HepG2 (cell line): Measurements from ENCODE around the gene STEAP3. TPM values are rescaled to one million over a fixed set of nuclear protein-coding genes. Genes with fewer than 3 reads are reported as not detected.

Experiments
- ATAC-seq: fragments of 200-7000 bp; cut with Tn5 transposase; 3 replicates; pipeline ENCODE4 v1.9.1; 2020; ENCODE audit warnings: mild to moderate bottlenecking, moderate library complexity
- BruUV-seq: library from RNA; stranded (reverse); fragments of 400-500 nt; replicated peaks from 2 replicates; lab custom pipeline; 2021; lab: Mats Ljungman, UMichigan
- CTCF ChIA-PET: fragments of 300-600 bp; formaldehyde crosslinking; extraction: SDS; loops from one replicate; lab custom pipeline; 2021; ENCODE audit warnings: low total read pairs, inconsistent platforms, low intra/inter-chr PET ratio; lab: Yijun Ruan, JAX
- POLR2A ChIA-PET: fragments of 350-600 bp; sonication (Branson Sonifier 250); formaldehyde crosslinking; loops from one replicate; lab custom pipeline; 2020; ENCODE audit warnings: antibody characterized with exemption, inconsistent platforms; lab: Yijun Ruan, JAX
- DNase-seq: peaks from one replicate; pipeline ENCODE4 v3.0.0-alpha.2; 2015; ENCODE audit warnings: low spot score
- FAIRE-seq: peaks from 3 replicates; lab custom pipeline; 2011; peaks lifted over from hg19 to GRCh38; lab: Jason Lieb, UNC
- H2AFZ ChIP-seq: one replicate; pipeline ENCODE4 v1.6.1; 2011; ENCODE audit warnings: low read length, inconsistent platforms
- H3K27ac ChIP-seq: fragments of 300-600 bp; 3 replicates; pipeline ENCODE4 v1.8.0; 2011; ENCODE audit warnings: mixed run types, mild to moderate bottlenecking, mixed read lengths, low read length, inconsistent platforms; ENCODE audit not compliant: insufficient read depth; ENCODE audit errors: extremely low read length
- H3K27me3 ChIP-seq, 2 experiments: fragments of 200-600 bp in 1 of 2; 2 replicates in 1 of 2; 3 replicates in 1 of 2; pipeline versions ENCODE4 v1.6.0 to v1.8.0; 2011; ENCODE audit warnings: low read length in 2 of 2, mild to moderate bottlenecking in 2 of 2, moderate library complexity in 2 of 2, inconsistent platforms in 1 of 2; ENCODE audit not compliant: insufficient read depth in 2 of 2, control insufficient read depth in 1 of 2
- H3K36me3 ChIP-seq, 2 experiments: fragments of 200-600 bp in 1 of 2; replicated peaks in 1 of 2; 2 replicates in 1 of 2; 3 replicates in 1 of 2; pipeline versions ENCODE4 v1.5.1 to v1.8.0; 2011; ENCODE audit warnings: low read length in 2 of 2, inconsistent platforms in 1 of 2; ENCODE audit not compliant: insufficient read depth in 2 of 2, control insufficient read depth in 1 of 2
- H3K4me1 ChIP-seq: 2 replicates; pipeline ENCODE4 v1.5.1; 2012; ENCODE audit warnings: low read length, inconsistent platforms; ENCODE audit not compliant: insufficient read depth
- H3K4me2 ChIP-seq: 2 replicates; pipeline ENCODE4 v1.6.0; 2011; ENCODE audit warnings: low read depth, low read length, inconsistent platforms
- H3K4me3 ChIP-seq, 3 experiments: fragments of 200-600 bp in 1 of 3; sonication (generic), shearing (Covaris generic) in 1 of 3; replicated peaks in 1 of 3; 2 replicates each; pipeline ENCODE4 v1.5.1; 2011 to 2016; ENCODE audit warnings: low read length in 3 of 3, inconsistent platforms in 2 of 3, low read depth in 2 of 3, mild to moderate bottlenecking in 2 of 3, control low read depth in 1 of 3, mixed read lengths in 1 of 3; ENCODE audit not compliant: insufficient read depth in 1 of 3
- H3K79me2 ChIP-seq: one replicate; pipeline ENCODE4 v1.6.1; 2011; ENCODE audit warnings: low read length, inconsistent platforms; ENCODE audit not compliant: insufficient read depth
- H3K9ac ChIP-seq: 2 replicates; pipeline ENCODE4 v1.6.0; 2011; ENCODE audit warnings: mild to moderate bottlenecking, low read depth, low read length, inconsistent platforms; ENCODE audit not compliant: insufficient read depth
- H3K9me3 ChIP-seq: 2 replicates; pipeline ENCODE4 v1.5.1; 2012; ENCODE audit warnings: mild to moderate bottlenecking, low read length
- H4K20me1 ChIP-seq: 2 replicates; pipeline ENCODE4 v1.6.0; 2011; ENCODE audit warnings: inconsistent platforms, mild to moderate bottlenecking, low read length, moderate library complexity; ENCODE audit not compliant: insufficient read depth
- FOXK2 ChIP-seq: fragments of 450-650 bp; IDR thresholded peaks from 2 replicates; pipeline ENCODE4 v1.6.1; 2016
- GABPA ChIP-seq, 2 experiments: IDR thresholded peaks; 2 replicates each; pipeline ENCODE4 v1.6.1; 2011 to 2016; ENCODE audit warnings: low read depth in 2 of 2, low read length in 1 of 2, missing biosample characterization in 1 of 2, missing genetic modification characterization in 1 of 2
- GATAD1 ChIP-seq: IDR thresholded peaks from 2 replicates; pipeline ENCODE4 v1.6.1; 2016; ENCODE audit warnings: missing genetic modification reagents, missing compliant biosample characterization
- HOXD1 ChIP-seq: sonication (generic); formaldehyde crosslinking; IDR thresholded peaks from 2 replicates; pipeline ENCODE4 v1.5.0; 2020; ENCODE audit warnings: missing genetic modification reagents
- MAZ ChIP-seq, 2 experiments: sonication (generic) in 1 of 2; formaldehyde crosslinking in 1 of 2; IDR thresholded peaks; 2 replicates each; pipeline versions ENCODE4 v1.5.0 to v1.6.1; 2012 to 2020; ENCODE audit warnings: low read depth in 2 of 2, mild to moderate bottlenecking in 2 of 2, borderline replicate concordance in 1 of 2, improper control_type of control experiment in 1 of 2, low read length in 1 of 2, missing genetic modification reagents in 1 of 2, moderate library complexity in 1 of 2
- TEAD2 ChIP-seq: sonication (generic); formaldehyde crosslinking; IDR thresholded peaks from 2 replicates; pipeline ENCODE4 v1.9.0; 2021; ENCODE audit warnings: missing genetic modification reagents
- ZNF468 ChIP-seq: sonication (generic); formaldehyde crosslinking; IDR thresholded peaks from 2 replicates; pipeline ENCODE4 v1.8.0; 2022; ENCODE audit warnings: mild to moderate bottlenecking, moderate library complexity, missing genetic modification reagents
- ZNF83 ChIP-seq: sonication (generic); formaldehyde crosslinking; IDR thresholded peaks from 2 replicates; pipeline ENCODE4 v1.4.0; 2020; ENCODE audit warnings: missing genetic modification reagents, mild to moderate bottlenecking, borderline replicate concordance
- WGBS: methylation state at CpG from one replicate; pipeline ENCODE4 v1.1.6; 2017; ENCODE audit warnings: low lambda C conversion rate; 5-methylcytosine and 5-hydroxymethylcytosine counted together
- in situ Hi-C: cut with HindIII; loops from 2 replicates; pipeline ENCODE4 v1.10.0; 2017; ENCODE audit warnings: low pct_unique_long_range_greater_than_20kb; ENCODE audit not compliant: extremely low pct_ligation_motif_present
- intact Hi-C: fragments of 100-400 bp; cut with micrococcal nuclease; formaldehyde crosslinking; loops from one replicate; pipeline ENCODE4 v1.10.0; 2022; ENCODE audit not compliant: unreplicated experiment
- polyA plus RNA-seq, 8 experiments: library from polyadenylated mRNA; depleted of rRNA in 3 of 8; stranded (reverse) in 7 of 8; unstranded in 1 of 8; fragments of >200 nt; fragmentation: Illumina TruSeq in 4 of 8; extraction: Trizol in 4 of 8; gene quantifications; 2 replicates each; pipeline versions ENCODE4 v1.2.1 to v1.2.3, GENCODE V29; 2011 to 2016; ENCODE audit warnings: low read depth in 4 of 8, missing spikeins in 1 of 8, mixed read lengths in 1 of 8; ENCODE audit not compliant: insufficient read depth in 1 of 8
- total RNA-seq, 5 experiments: library from RNA; depleted of rRNA; stranded (reverse); fragments of >200 nt; fragmentation: Illumina TruSeq; extraction: Trizol; gene quantifications; 2 replicates each; pipeline ENCODE4 v1.2.3, GENCODE V29; 2016; ENCODE audit warnings: low read depth in 1 of 5
- TF ChIP-seq, protein P1 (sequence below): sonication (generic); formaldehyde crosslinking; IDR thresholded peaks from 2 replicates; pipeline ENCODE4 v1.4.0; 2020; ENCODE audit warnings: missing genetic modification reagents

The STEAP3 gene
- total and polyA plus RNA-seq, 2 of the 13 experiments (the other 11 are each of a cell fraction or from before 2014, with no cell fraction given) = 7.3 to 21.1 TPM

GRCh38 chr2:119222213-119222612, 1.4 kb upstream of the STEAP3 start:
- ChIA-PET CTCF (no interaction called here), POLR2A (interaction anchor here (1.1 to 1.5 kb wide), 3 partner anchors 11 to 61 kb away, joined by 3 read pairs; no protein-coding TSS in a partner anchor)
- H3K9me3 ChIP-seq = no peaks in the 10 kb centered on the region
- ATAC-seq (no peak), FAIRE-seq (no peak), DNase-seq (no peak)
- no peak overlapping the region for H3K27ac ChIP-seq
- peak overlapping the region; percentile 37 for H3K4me2 ChIP-seq
- H3K36me3 ChIP-seq = 0 out of 5 replicates have a peak, but pooled peaks cover 0 to 4% of the 10 kb centered on the region in 2 experiments
- in situ Hi-C loops (loop anchor here (5.0 kb wide), 2 partner anchors 40 to 260 kb away; no protein-coding TSS in a partner anchor), intact Hi-C loops (loop anchor here (2.0 kb wide), 1 partner anchor 145 kb away; the partner anchor contains the start of genes C2orf76 and DBI)
- TF ChIP-seq, protein P1, sequence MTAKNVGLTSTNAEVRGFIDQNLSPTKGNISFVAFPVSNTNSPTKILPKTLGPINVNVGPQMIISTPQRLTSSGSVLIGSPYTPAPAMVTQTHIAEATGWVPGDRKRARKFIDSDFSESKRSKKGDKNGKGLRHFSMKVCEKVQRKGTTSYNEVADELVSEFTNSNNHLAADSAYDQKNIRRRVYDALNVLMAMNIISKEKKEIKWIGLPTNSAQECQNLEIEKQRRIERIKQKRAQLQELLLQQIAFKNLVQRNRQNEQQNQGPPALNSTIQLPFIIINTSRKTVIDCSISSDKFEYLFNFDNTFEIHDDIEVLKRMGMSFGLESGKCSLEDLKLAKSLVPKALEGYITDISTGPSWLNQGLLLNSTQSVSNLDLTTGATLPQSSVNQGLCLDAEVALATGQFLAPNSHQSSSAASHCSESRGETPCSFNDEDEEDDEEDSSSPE (CRISPR knock-in tag) = no peak
- TF ChIP-seq MAZ (IDR thresholded peaks at IDR 0.05; ENCODE audit: borderline replicate concordance, low read depth, low read length) (no peak), MAZ (CRISPR knock-in tag; IDR thresholded peaks at IDR 0.05; ENCODE audit: low read depth) (no peak), ZNF83 (no peak), FOXK2 (no peak), TEAD2 (CRISPR knock-in tag) (no peak), GATAD1 (no peak), GABPA (IDR thresholded peaks at IDR 0.05; ENCODE audit: low read depth, low read length) (no peak), GABPA (CRISPR knock-in tag; IDR thresholded peaks at IDR 0.05; ENCODE audit: low read depth) (no peak), ZNF468 (CRISPR knock-in tag) (no peak), HOXD1 (no peak)
- H4K20me1 ChIP-seq = no peaks in the 10 kb centered on the region
- no peak overlapping the region for H2AFZ ChIP-seq
- no peaks in the 10 kb centered on the region for H3K79me2 ChIP-seq
- no TSS peak for BruUV-seq
- 0 out of 5 replicates have a peak, but pooled peaks cover 0 to 4% of the 10 kb centered on the region in 2 experiments for H3K27me3 ChIP-seq
- H3K4me1 ChIP-seq = peaks cover 69% of the 10 kb centered on the region
- H3K9ac ChIP-seq = no peak overlapping the region
- H3K4me3 ChIP-seq = 0 out of 6 replicates have a peak overlapping the region, but pooled peaks of 1 of the 3 experiments have one; percentile 78
- WGBS = 30% methylated on average over 2 of the region's 2 CpGs
